Suppressor macrophage (primary cell): ENCODE measurements around the gene NEK7.

Experiments
- DNase-seq, 4 experiments: peaks; one replicate each; pipeline ENCODE4 v3.0.0-alpha.2; 2020 to 2022

The NEK7 gene

GRCh38 chr1:198359024-198359653, 202.3 kb downstream of the NEK7 start:
- DNase-seq = peak in 3 of 4 experiments; percentile 5 to 54 (median 39)

DNA sequence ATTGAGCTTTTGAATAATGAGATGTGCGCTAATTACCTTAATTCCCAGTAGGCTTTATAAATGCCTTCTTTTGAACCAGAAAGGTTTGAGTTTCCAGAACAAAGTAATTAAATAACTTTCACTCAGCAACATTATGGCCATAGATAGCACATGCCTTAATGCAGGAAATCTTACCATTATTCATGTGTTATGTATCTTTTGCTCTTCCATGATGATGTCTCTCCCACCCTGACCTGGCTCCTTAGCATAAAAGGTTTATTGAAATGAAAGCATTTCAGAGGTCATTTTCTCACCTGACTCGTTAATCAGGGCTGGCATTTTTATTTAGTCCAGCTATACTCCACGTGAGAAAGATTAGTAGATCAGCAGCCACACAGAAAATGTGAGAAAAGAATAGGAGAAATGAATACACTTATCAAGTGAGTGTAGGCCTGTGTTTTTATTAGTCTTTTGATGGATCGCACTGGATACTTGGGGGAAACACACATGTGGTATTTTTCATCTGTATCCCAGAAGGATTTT, 203.5 kb downstream of the NEK7 start:
- DNase-seq = no peak

- peak; percentile 4 to 65 (median 35) for DNase-seq
Observed at GRCh38 chr1:198361237-198361767, 204.5 kb downstream of the NEK7 start.

GRCh38 chr1:198363625-198364151, 206.9 kb downstream of the NEK7 start:
- DNase-seq = no peak

DNA sequence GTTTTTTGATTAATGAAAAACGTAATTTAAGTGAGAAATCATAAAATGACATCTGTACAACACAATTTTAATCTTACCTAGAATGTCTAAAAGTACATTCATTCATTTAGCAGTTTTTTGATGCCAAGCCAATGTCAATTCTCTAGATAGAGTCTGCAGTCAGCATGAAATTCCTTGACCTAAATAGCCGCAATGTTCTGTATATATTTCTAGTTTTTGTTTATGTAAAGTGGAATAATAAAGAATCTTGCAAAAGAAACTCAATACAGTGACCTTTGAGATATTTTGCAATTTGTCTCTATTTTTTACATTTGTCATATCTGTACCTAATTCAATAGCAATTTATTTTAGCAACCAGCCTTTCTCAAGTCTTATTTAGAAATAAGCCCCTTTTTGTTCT, 207.7 kb downstream of the NEK7 start:
- no peak for DNase-seq

DNA sequence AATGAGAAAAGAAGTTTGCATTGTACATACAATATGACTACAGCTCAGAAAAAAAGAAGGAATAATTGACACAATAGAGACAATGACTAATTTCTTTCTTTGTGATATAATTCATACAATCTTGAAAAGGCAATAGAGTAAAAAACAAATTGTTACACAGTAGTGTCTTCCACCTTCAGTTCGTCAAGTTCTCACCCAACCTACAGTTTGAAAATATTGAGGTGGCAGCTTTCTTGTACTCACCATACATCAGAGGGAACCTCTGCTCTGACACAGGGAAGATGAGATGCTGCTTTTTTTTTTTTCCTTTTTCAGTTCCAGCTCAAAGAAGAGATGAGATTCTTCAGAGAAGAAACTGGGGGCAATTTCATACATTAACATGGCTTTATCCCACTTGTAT, 210.5 kb downstream of the NEK7 start:
- DNase-seq = no peak

DNA sequence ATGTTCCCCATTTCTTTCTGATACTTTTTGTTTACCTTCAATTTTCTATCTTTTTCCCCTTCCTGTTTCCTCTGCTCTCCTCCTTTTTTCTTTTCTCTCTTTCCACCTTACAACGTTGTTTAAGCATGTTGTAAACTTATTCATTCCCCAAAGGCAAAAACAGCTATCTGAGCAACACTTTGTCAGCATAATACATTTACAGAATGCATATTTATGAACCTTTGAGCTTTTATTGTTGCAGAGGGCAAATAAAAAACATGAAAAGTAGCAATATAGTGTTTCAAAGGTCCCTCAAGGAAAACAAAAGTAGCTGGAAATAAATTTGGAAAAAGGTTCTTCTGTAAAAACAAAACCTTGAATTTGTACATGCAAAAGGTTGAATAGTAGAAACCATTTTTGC, 214.2 kb downstream of the NEK7 start:
- DNase-seq = no peak
